ENCODE measurements around the gene C16orf87.

The C16orf87 gene

GRCh38 chr16:46855389-46855788, 24.4 kb upstream of the C16orf87 start:
- Histone ChIP-seq H3K9ac (ENCODE audit: low read length) (no peak overlapping the region), H3K27me3 (replicated peaks; ENCODE audit: control insufficient read depth, insufficient read depth, low read length) (no peaks in the 10 kb centered on the region), H3K9me3 (ENCODE audit: control insufficient read depth, low read length) (no peaks in the 10 kb centered on the region), H3K4me3 (ENCODE audit: low read length) (no peak overlapping the region), H3K36me3 (ENCODE audit: control insufficient read depth, insufficient read depth, low read length, severe bottlenecking) (no peaks in the 10 kb centered on the region), H3K4me1 (ENCODE audit: control insufficient read depth, insufficient read depth, low read length) (no peaks in the 10 kb centered on the region)
- DNase-seq (ENCODE audit: low read depth), result no peak

- no peak overlapping the region for H3K4me3 ChIP-seq (ENCODE audit: low read length)
- no peaks in the 10 kb centered on the region for H3K4me1 ChIP-seq (ENCODE audit: control insufficient read depth, insufficient read depth, low read length)
- DNase-seq (ENCODE audit: low read depth), result no peak
- no peaks in the 10 kb centered on the region for H3K36me3 ChIP-seq (ENCODE audit: control insufficient read depth, insufficient read depth, low read length, severe bottlenecking)
- H3K9me3 ChIP-seq (ENCODE audit: control insufficient read depth, low read length), result no peaks in the 10 kb centered on the region
- no peak overlapping the region for H3K9ac ChIP-seq (ENCODE audit: low read length)
- no peaks in the 10 kb centered on the region for H3K27me3 ChIP-seq (replicated peaks; ENCODE audit: control insufficient read depth, insufficient read depth, low read length)
These were observed 23.9 kb upstream of the C16orf87 start for GRCh38 chr16:46854846-46855245.

DNA sequence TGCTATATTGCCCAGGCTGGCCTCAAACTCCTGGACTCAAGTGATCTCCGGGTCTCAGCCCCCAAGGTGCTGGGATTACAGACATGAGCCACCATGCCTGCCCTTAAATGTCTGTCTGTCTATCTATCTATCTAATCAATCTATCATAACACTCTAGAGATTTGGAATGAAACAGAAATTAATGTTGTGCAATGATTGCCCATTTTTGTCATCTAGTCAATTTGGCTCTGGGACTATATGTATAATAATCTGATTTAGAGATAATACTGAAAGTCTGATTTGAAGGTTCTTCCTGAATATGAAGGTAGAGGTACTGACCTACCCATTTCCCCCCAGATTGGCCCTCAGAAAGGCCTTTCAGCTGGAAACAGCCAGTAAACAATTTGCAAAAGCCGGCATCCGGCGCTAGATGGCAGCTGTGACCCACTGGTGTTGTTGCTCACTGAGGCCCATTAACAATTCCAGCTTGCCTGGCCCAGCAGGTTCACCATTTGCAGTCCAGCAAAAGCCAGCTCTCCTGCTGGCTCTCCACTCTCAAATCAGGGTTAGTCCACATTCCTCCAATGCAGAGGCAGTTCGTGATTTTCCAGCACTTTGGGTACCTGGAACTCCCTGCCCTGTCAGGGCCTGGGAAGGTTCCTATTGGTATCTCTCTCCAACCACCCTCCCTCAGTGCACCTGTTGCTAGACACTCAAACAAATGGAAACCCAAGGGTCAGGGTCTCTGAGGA, 22.9 kb upstream of the C16orf87 start:
- H3K27me3 ChIP-seq (replicated peaks; ENCODE audit: control insufficient read depth, insufficient read depth, low read length), result no peaks in the 10 kb centered on the region
- H3K4me3 ChIP-seq (ENCODE audit: low read length), result no peak overlapping the region
- no peaks in the 10 kb centered on the region for H3K36me3 ChIP-seq (ENCODE audit: control insufficient read depth, insufficient read depth, low read length, severe bottlenecking)
- H3K9me3 ChIP-seq (ENCODE audit: control insufficient read depth, low read length), result no peaks in the 10 kb centered on the region
- peak; percentile 90 for DNase-seq (ENCODE audit: low read depth)
- no peak overlapping the region for H3K9ac ChIP-seq (ENCODE audit: low read length)
- H3K4me1 ChIP-seq (ENCODE audit: control insufficient read depth, insufficient read depth, low read length), result no peaks in the 10 kb centered on the region

DNA sequence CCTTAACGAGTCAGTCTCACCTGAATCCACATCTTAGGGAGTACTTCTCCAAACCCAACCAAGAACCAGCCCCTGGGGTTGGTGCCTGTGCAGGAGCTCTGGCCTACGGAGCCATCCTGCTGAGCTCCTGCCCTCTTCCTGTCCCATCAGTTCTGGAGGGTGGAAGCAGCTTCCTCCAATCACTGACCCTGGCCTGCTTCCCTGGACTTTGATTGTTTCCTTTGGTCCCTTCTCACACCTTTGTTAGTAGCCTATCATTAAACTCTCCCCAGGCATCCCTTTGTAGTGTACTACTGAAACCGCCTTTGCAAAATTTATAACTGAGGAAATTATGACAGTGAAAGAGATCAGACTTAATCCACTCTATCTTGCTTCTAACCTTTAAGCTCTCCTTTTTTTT, 21.1 kb upstream of the C16orf87 start:
- H3K27me3 ChIP-seq (replicated peaks; ENCODE audit: control insufficient read depth, insufficient read depth, low read length), result no peaks in the 10 kb centered on the region
- H3K9me3 ChIP-seq (ENCODE audit: control insufficient read depth, low read length), result no peaks in the 10 kb centered on the region
- H3K4me1 ChIP-seq (ENCODE audit: control insufficient read depth, insufficient read depth, low read length), result no peaks in the 10 kb centered on the region
- H3K9ac ChIP-seq (ENCODE audit: low read length), result no peak overlapping the region
- no peaks in the 10 kb centered on the region for H3K36me3 ChIP-seq (ENCODE audit: control insufficient read depth, insufficient read depth, low read length, severe bottlenecking)
- no peak for DNase-seq (ENCODE audit: low read depth)
- no peak overlapping the region for H3K4me3 ChIP-seq (ENCODE audit: low read length)

DNA sequence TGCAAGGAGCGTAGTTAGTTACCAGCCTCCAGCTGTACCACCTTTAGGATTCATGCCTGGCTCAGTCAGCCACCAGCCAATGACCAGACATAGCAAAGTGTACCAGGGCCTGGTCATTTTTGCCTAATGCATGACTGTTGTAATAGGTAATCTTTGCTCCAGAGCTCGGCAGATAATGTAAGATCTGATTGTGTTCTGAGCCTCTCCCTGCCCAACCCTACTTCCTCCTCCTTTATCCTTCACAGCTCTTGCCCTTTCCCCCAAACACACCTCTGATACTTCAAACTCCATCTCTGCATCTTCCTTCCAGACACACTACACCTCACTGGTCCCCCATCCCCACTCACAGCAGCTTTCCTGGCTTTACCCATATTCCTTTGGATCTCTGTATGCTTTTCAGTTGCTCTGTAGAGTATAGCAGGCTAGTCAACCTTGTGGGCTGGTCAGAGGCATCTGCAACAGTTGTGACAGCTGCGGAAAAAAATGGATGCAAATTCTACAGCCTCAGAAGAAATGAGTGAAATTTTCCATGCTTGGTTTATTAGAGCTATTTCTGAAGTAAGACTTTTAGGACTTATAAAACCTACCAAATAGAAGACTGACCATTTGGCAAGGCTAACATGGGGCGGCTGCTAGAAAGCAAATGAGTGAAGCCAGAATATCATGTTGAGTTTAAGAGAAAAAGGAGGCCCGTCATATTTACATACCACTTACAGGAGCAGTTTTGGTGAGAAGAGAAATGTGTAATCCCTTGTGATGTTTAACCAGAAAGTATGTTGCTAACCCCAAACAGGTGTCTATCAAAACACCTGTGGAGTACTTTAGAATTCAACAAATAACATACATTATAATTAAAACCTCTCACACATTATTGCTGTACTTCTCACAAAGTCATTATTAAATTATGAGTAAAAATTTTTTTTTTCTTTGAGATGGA, 19.9 kb upstream of the C16orf87 start:
- Histone ChIP-seq H3K36me3 (ENCODE audit: control insufficient read depth, insufficient read depth, low read length, severe bottlenecking) (no peaks in the 10 kb centered on the region), H3K9me3 (ENCODE audit: control insufficient read depth, low read length) (no peaks in the 10 kb centered on the region), H3K4me3 (ENCODE audit: low read length) (no peak overlapping the region), H3K9ac (ENCODE audit: low read length) (no peak overlapping the region), H3K4me1 (ENCODE audit: control insufficient read depth, insufficient read depth, low read length) (no peaks in the 10 kb centered on the region), H3K27me3 (replicated peaks; ENCODE audit: control insufficient read depth, insufficient read depth, low read length) (no peaks in the 10 kb centered on the region)
- no peak for DNase-seq (ENCODE audit: low read depth)

DNA sequence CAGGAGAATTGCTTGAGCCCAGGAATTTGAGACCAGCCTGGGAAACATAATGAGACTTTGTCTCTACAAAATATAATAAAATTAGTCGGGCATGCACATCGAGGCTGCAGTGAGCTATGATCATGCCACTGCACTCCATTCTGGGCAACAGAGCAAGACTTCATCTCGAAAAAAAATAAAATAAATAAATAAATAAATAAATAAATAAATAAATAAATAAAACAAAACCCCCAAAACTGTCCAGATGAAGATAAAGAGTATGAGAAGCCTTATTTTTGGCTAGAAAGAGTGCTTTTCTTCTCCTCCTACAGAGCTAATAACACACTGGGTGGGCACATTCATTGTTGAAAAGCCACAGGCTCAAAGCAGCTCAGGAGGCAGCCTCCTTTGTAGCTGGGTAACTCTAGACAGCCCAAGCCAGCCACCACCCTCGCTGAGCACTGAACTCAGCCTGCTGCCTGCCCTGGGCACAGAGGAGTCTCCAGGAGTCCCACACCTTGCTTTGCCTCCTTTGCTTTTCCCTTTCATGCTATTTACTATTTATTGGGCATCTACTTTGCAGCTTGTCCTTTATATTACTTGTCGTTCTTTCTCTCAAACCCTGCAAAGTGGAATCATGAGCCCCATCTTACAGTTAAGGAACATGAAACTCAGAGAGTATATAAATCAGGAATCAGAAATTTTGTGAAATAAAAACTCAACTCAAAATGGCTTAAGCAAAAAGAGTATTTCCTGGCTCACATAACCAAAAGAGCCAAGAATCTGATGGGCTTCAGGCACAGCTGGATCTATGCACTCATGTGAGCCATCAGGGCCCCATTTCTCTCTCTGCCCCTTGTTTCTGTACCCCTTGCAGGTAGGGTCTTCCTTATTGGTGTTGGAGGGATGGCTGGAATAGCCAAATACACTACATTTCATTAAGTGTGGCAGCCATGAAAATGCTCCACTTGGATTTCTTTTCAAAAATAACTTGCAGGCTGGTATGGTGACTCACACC, 18.1 kb upstream of the C16orf87 start:
- Histone ChIP-seq H3K4me1 (ENCODE audit: control insufficient read depth, insufficient read depth, low read length) (no peaks in the 10 kb centered on the region), H3K9ac (ENCODE audit: low read length) (no peak overlapping the region), H3K27me3 (replicated peaks; ENCODE audit: control insufficient read depth, insufficient read depth, low read length) (peaks cover 3% of the 10 kb centered on the region), H3K9me3 (ENCODE audit: control insufficient read depth, low read length) (no peaks in the 10 kb centered on the region), H3K4me3 (ENCODE audit: low read length) (no peak overlapping the region), H3K36me3 (ENCODE audit: control insufficient read depth, insufficient read depth, low read length, severe bottlenecking) (no peaks in the 10 kb centered on the region)
- no peak for DNase-seq (ENCODE audit: low read depth)

DNA sequence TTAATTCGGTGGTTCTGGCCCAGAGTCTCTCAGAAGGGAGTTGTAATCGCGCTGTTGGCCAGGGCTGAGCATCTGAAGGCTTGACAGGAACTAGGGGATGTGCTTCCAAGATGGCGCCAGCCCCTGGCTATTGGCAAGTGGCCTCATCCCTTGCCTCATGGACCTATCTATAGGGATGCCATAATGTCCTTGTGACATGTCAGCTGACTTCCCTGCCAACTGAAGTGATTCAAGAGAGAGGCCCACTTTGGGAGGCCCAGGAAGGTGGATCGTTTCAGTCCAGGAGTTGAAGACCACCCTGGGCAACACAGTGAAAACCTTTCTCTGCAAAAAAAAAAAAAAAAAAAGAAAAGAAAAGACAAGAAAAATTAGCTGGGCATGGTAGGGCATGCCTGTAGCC, 15.0 kb upstream of the C16orf87 start:
- DNase-seq (ENCODE audit: low read depth), result no peak

DNA sequence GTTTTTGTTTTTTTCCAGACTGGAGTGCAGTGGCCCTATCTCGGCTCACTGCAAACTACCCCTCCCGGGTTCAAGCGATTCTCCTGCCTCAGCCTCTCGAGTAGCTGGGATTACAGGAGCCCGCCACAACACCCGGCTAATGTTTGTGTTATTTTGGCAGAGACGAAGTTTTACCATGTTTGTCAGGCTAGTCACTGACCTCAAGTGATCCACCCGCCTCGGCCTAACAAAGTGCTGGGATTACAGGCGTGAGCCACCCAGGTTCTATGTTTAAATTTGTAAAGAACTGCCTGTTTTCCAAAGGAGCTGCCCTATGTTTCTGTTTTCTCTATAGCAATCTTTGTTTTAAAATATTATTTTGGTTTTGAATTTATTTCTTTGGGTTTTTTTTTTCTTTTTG, 13.8 kb upstream of the C16orf87 start:
- Histone ChIP-seq H3K9me3 (ENCODE audit: control insufficient read depth, low read length) (no peaks in the 10 kb centered on the region), H3K9ac (ENCODE audit: low read length) (no peak overlapping the region), H3K36me3 (ENCODE audit: control insufficient read depth, insufficient read depth, low read length, severe bottlenecking) (no peaks in the 10 kb centered on the region), H3K27me3 (replicated peaks; ENCODE audit: control insufficient read depth, insufficient read depth, low read length) (peaks cover 5% of the 10 kb centered on the region), H3K4me3 (ENCODE audit: low read length) (no peak overlapping the region), H3K4me1 (ENCODE audit: control insufficient read depth, insufficient read depth, low read length) (no peaks in the 10 kb centered on the region)
- DNase-seq (ENCODE audit: low read depth), result no peak

More for the DNA sequence above, 15.0 kb upstream of the C16orf87 start:
- Histone ChIP-seq H3K9me3 (ENCODE audit: control insufficient read depth, low read length) (no peaks in the 10 kb centered on the region), H3K36me3 (ENCODE audit: control insufficient read depth, insufficient read depth, low read length, severe bottlenecking) (no peaks in the 10 kb centered on the region), H3K9ac (ENCODE audit: low read length) (no peak overlapping the region), H3K27me3 (replicated peaks; ENCODE audit: control insufficient read depth, insufficient read depth, low read length) (peaks cover 5% of the 10 kb centered on the region), H3K4me1 (ENCODE audit: control insufficient read depth, insufficient read depth, low read length) (no peaks in the 10 kb centered on the region), H3K4me3 (ENCODE audit: low read length) (no peak overlapping the region)

DNA sequence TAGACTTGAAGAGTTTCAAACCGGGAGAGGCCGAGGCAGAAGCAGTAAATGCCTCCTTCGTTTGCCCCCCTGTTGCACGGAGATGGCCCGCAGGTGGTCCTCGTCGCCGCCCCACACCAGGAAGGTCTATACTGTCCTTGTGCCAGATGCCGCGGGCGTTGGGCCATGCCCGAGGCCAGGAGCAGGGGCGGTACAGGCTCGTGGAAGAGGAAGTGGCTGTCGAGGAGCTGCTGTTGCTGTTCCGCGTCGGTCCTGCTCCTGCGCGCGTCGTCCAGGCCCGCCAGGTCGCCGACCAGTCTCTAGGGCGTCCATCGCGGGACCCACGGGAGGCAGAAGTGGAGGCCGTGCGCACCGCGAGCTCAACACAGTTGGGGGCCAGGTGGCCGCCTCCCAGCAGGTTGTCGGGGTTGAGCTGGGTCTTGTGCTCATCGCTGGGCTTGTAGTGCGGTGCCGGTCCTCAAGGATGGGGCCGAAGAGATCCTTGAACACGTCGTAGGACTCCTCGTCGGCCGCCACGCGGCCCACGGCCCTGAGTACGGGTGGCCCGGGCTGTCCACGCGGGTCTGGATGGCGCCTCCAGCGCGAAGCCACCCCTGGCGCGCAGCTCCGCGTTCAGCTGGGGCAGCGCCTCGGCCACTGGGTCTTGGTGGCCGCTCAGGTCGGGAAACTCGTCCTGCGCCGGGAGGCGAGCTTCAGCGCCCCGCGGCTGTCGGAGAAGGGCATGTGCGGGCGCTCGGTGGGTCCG, 13.1 kb upstream of the C16orf87 start:
- Histone ChIP-seq H3K4me1 (ENCODE audit: control insufficient read depth, insufficient read depth, low read length) (no peaks in the 10 kb centered on the region), H3K9me3 (ENCODE audit: control insufficient read depth, low read length) (no peaks in the 10 kb centered on the region), H3K36me3 (ENCODE audit: control insufficient read depth, insufficient read depth, low read length, severe bottlenecking) (no peaks in the 10 kb centered on the region), H3K9ac (ENCODE audit: low read length) (no peak overlapping the region), H3K27me3 (replicated peaks; ENCODE audit: control insufficient read depth, insufficient read depth, low read length) (peaks cover 5% of the 10 kb centered on the region), H3K4me3 (ENCODE audit: low read length) (no peak overlapping the region)
- no peak for DNase-seq (ENCODE audit: low read depth)

- peaks cover 11% of the 10 kb centered on the region for H3K27me3 ChIP-seq (replicated peaks; ENCODE audit: control insufficient read depth, insufficient read depth, low read length)
- H3K4me3 ChIP-seq (ENCODE audit: low read length), result no peak overlapping the region
- H3K9ac ChIP-seq (ENCODE audit: low read length), result no peak overlapping the region
- H3K36me3 ChIP-seq (ENCODE audit: control insufficient read depth, insufficient read depth, low read length, severe bottlenecking), result no peaks in the 10 kb centered on the region
- H3K4me1 ChIP-seq (ENCODE audit: control insufficient read depth, insufficient read depth, low read length), result no peaks in the 10 kb centered on the region
- no peaks in the 10 kb centered on the region for H3K9me3 ChIP-seq (ENCODE audit: control insufficient read depth, low read length)
- no peak for DNase-seq (ENCODE audit: low read depth)
These were observed 11.4 kb upstream of the C16orf87 start for GRCh38 chr16:46842192-46842895.

Data from adipocyte (in vitro differentiated cells).